ENCODE data around the gene NDFIP2. TPM values are rescaled to one million over a fixed set of nuclear protein-coding genes. Genes with fewer than 3 reads are reported as not detected.

NDFIP2 gene
- total and polyA plus RNA-seq, 2 donors from 2014 or later = 28.7 to 52.2 TPM

DNA sequence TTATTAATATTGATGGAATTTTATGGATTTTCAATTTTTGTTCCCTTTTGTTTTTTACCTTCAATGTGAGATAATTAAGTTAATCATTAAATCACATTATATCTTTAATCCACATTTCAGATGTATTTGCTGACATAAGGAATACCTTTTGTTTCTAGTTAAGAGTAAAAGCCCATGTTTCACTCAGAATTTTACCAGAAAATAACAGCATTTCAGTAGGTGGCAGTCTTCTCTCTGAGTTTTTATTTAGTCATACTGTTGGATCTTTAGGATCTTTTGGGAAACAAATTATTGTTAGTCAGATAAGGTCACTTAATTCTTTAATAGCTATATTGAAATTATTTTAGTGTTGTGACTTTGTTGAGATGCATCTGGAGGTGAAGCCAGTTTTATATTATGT is 67.9 kb downstream of the NDFIP2 start:
- intact Hi-C loops (cut with DNase I) = no loop called here
- TF ChIP-seq CTCF (IDR thresholded peaks at IDR 0.05; ENCODE audit: borderline replicate concordance, extremely low read depth, insufficient read depth) = no peak
- peak in 2 of 5 donors; percentile 58 to 66 for DNase-seq
- no peaks in the 10 kb centered on the region for H3K9me3 ChIP-seq (ENCODE audit: control insufficient read depth in 2 of 3, insufficient read depth in 1 of 3, low read length in 3 of 3)
- peaks cover 3 to 4% (median 3%) of the 10 kb centered on the region in 3 donors for H3K4me1 ChIP-seq (ENCODE audit: control insufficient read depth in 2 of 3, insufficient read depth in 2 of 3, low read depth in 1 of 3, low read length in 3 of 3)
- no peak overlapping the region for H3K27ac ChIP-seq (ENCODE audit: low read depth in 2 of 2, low read length in 2 of 2)
- H3K36me3 ChIP-seq (ENCODE audit: control insufficient read depth in 2 of 3, insufficient read depth in 3 of 3, low read length in 3 of 3) = no peaks in the 10 kb centered on the region
- no peaks in the 10 kb centered on the region for H3K27me3 ChIP-seq (ENCODE audit: control insufficient read depth, insufficient read depth, low read length)
- FAIRE-seq = peak; percentile 50
- no peak overlapping the region for H3K9ac ChIP-seq (ENCODE audit: low read length in 3 of 3)
- H3K4me3 ChIP-seq (ENCODE audit: low read length in 3 of 3) = no peak overlapping the region

DNA sequence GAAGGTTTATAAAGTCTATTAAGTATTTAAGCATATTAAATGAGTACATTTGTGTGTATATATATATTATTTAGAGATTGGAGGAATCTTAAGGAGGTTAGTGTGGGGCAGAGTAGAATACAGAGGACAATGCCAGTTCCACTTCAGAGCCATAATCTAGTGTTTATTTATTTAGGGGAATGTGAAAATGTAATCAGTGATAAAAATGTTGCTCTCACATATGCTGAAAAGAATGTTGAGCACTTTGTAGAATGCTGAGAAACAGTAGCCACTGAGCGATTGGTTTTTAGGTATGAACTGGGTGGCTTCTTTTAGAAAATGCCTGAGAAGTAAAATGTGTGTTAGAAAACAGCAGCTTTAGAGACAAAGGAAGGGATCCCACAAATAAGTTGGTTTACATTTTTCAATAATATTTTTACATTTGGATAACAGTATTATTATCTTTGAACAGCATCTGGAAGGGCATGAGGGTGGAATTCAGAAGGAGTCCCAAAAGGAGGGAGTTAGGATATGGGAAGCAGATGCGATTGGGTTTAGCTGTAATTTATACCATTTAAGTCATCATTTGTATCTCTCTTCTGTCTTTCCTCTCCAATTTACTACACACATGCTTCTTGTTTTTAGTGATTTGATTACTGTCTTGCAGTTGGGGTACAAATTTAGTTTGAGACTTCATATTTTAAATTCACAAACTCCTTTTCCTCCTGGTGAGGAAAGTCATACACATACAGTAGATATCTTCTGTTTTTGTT is 68.6 kb downstream of the NDFIP2 start:
- intact Hi-C loops (cut with DNase I) = no loop called here
- Histone ChIP-seq H3K27me3 (ENCODE audit: control insufficient read depth, insufficient read depth, low read length) (no peaks in the 10 kb centered on the region), H3K9ac (ENCODE audit: low read length in 3 of 3) (no peak overlapping the region), H3K27ac (ENCODE audit: low read depth in 2 of 2, low read length in 2 of 2) (no peak overlapping the region), H3K36me3 (ENCODE audit: control insufficient read depth in 2 of 3, insufficient read depth in 3 of 3, low read length in 3 of 3) (no peaks in the 10 kb centered on the region), H3K4me3 (ENCODE audit: low read length in 3 of 3) (no peak overlapping the region), H3K9me3 (ENCODE audit: control insufficient read depth in 2 of 3, insufficient read depth in 1 of 3, low read length in 3 of 3) (no peaks in the 10 kb centered on the region), H3K4me1 (ENCODE audit: control insufficient read depth in 2 of 3, insufficient read depth in 2 of 3, low read depth in 1 of 3, low read length in 3 of 3) (peaks cover 3 to 4% (median 3%) of the 10 kb centered on the region in 3 donors)
- FAIRE-seq = no peak
- TF ChIP-seq CTCF (IDR thresholded peaks at IDR 0.05; ENCODE audit: borderline replicate concordance, extremely low read depth, insufficient read depth) = no peak
- DNase-seq = peak in 1 of 5 donors; percentile 5

DNA sequence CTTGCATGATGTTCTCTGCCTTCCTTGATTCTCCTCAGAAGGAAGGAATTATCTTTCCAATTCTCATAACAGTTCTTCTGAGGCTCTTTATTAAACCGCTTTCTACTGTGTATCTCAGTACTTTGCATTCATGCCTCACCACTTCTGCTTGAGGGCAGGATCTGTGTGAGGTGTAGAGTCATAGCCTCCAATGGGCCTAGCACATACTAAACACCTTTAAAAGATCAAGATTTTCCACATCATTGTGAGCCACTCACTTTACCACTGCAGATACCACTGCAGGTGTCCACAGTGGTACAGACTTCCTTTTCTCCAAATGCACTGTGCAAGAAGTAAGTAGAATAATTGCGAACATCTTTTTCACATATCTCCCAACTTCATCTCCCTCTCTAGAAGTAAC is 76.7 kb downstream of the NDFIP2 start:
- intact Hi-C loops (cut with DNase I) = no loop called here
- Histone ChIP-seq H3K27me3 (ENCODE audit: control insufficient read depth, insufficient read depth, low read length) (no peaks in the 10 kb centered on the region), H3K4me1 (ENCODE audit: control insufficient read depth in 2 of 3, insufficient read depth in 2 of 3, low read depth in 1 of 3, low read length in 3 of 3) (no peaks in the 10 kb centered on the region), H3K9me3 (ENCODE audit: control insufficient read depth in 2 of 3, insufficient read depth in 1 of 3, low read length in 3 of 3) (peaks cover 0 to 11% (median 0%) of the 10 kb centered on the region in 3 donors), H3K27ac (ENCODE audit: low read depth in 2 of 2, low read length in 2 of 2) (no peak overlapping the region), H3K9ac (ENCODE audit: low read length in 3 of 3) (no peak overlapping the region), H3K4me3 (ENCODE audit: low read length in 3 of 3) (no peak overlapping the region), H3K36me3 (ENCODE audit: control insufficient read depth in 2 of 3, insufficient read depth in 3 of 3, low read length in 3 of 3) (peaks cover 0 to 3% (median 0%) of the 10 kb centered on the region in 3 donors)
- DNase-seq = no peak
- FAIRE-seq = no peak
- no peak for TF ChIP-seq CTCF (IDR thresholded peaks at IDR 0.05; ENCODE audit: borderline replicate concordance, extremely low read depth, insufficient read depth)
